ENCODE measurements around the gene STX16.
"Not testable (repeated sequence)": the region's sequence is repeated elsewhere in the genome, so short reads cannot be mapped to it uniquely, and the experiment has no call there.

STX16 gene

DNA sequence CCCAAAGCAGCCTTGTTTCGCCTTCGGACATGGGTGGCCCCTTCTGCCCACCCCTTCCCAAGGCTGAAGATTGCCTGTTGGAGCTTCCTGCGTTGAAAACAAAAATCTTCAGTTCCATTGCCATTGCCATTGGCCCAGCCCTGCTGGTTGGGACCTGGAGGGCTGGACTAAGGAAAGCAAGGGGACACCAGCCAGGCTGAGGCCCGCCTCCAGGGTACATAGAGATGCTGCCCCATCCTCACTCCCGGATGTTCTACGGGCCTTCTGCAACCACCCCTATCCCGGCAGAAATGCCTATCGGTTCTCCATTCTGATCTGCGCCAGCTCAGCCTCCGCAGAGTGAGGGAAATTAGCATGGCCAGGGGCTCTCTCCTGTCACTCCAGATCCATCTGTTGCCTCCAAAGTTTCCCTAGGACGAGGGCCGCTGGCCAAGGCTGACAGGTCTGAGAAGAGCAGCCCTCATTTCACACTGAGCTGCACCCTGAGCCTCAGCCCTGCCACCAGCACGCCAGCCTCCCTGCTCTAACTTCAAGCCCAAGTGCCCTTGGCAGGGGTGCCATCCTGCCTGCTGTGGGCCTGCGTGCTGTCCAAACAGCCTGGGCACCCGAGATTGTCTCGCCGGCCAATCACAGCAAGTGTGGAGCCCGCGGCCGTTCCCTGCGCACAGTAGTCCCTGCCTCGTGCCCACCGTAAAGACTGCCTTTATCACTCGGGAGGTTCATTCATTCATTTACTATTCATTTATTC lies 13.4 kb upstream of the STX16 start:
- no peak for DNase-seq (ENCODE audit: low read depth)

DNA sequence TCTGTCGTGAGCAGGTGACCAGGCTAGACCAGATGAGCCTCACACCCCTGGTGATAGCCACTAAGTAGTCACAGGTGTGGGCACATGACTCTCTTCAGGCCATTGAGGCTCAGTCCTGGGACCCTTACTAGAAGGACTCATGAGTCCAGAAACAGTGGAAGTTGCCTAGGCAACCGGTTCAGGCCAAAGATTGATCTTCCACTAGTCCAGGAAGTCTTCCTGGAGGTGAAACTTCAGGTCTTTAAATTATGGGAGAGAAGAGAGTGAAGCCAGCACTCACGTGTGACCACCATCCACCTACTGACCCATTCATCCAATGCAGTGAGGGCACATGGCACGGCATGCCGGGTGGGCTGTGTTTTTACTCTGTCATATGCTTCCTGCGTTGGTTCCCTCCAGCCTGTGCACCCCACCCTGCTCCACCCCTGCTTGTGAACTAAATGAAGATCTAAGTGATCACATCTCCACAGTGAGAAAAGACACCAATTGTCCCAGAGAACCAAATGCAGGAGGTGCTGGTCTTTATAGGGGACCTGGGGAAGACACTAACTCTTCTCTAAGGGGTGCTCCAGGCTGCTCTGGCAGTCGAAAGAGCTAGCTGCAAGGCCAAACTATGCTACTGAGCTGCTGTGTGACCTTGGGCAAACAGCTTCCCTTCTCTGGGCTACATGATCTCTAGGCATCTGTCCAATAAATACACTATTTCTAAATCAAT lies 12.5 kb upstream of the STX16 start:
- no peak for DNase-seq (ENCODE audit: low read depth)

GRCh38 chr20:58639182-58640146 lies 11.6 kb upstream of the STX16 start:
- DNase-seq (ENCODE audit: low read depth): no peak

DNA sequence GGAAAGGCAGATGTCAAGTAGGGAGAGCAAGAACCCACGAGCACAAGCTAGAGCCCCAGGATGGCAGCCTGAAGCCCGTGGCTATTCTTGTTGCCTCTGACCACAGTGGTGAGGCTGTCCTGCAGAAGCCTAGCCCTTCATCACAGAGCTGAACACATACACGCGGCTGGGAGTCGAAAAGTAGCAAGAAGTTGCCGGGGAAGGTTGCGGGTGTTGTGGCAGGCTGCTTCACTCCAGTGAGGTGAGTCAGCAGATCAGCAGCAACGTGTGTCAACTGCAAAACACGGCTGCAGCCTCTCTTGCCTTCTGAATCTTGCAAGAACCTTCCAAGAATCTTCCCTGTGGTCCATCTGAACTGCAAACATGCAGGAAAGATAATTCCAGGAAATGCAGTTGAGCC lies 10.6 kb upstream of the STX16 start:
- DNase-seq (ENCODE audit: low read depth): no peak

- DNase-seq (ENCODE audit: low read depth): no peak
Observed at GRCh38 chr20:58642441-58642840, 8.6 kb upstream of the STX16 start.

- not testable (repeated sequence) for DNase-seq (ENCODE audit: low read depth)
Observed at GRCh38 chr20:58642896-58643295, 8.2 kb upstream of the STX16 start.

DNA sequence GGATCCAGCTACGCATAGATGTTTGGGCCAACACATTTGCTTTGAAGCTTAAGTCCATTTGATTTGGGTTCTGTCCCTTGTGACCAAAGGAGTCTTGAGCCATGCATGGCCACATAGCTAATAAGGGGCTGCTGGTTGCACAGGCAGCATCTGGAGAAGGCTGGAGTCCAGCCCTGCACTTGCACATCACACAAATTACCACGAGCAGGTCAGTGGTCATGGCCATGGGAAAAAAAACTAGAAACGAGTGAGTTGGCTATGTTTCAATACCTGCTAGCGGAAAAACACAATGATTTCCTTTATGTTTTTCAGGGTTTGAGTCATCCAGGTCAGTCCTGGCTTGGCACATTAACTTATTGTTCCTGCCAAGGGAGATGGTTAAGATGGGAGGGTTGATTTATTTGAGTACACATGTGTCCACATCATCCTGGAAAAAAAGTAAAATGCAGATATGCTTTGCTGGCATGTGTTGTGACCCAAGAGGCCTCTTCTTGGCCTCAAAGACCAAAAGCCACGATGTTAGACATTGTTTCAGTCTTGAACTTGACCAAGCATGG lies 5.6 kb upstream of the STX16 start:
- no peak for DNase-seq (ENCODE audit: low read depth)

DNA sequence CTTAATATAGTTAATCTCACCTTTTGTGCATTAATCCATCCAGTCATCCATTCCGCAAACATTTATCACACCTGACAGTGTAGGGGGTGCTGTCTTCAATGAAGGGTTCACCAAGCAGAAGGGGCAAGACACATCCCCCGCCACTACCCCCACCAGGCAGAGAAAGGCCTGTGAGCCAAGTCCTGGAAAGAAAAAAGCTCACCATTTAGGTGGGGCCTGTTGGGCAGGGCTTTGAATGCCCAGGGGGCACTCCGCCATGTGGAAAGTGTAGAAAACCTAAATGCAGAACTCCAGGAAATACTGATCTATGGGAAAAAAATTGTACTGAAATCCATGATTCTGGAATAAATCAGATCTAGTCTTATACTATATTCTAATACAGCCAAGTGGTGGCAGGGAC lies 4.8 kb upstream of the STX16 start:
- no peak for DNase-seq (ENCODE audit: low read depth)

GRCh38 chr20:58646703-58647102 lies 4.4 kb upstream of the STX16 start:
- no peak for DNase-seq (ENCODE audit: low read depth)

DNA sequence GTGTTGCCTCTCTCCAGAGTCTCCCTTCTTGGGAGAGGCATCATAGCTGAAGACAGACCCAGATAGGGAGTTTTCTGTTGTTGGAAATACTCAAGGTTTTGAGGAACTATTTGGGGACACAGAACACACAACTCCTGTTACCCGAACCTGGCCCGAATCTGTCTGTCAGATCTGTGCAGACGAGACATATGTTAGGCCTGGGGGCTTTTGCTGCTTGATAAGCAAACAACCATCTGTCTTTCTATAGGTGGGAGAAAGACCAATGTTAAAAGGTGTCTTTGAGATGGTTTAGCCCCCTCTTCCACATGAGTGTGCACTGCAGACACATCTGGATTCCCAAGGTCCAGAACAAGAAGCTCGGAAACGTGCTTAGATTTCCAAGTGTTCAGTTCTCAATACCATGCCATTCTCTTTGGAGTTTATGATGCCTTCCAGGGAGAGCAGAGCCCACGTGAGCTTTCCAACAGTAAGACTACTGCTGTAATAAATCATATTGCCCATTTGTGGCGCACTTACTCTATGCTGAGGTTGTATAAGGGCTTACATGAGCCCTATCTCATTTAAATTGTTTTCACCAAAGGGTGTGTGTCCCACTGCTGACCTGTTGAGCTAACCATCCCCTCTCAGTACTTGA lies 3.8 kb upstream of the STX16 start:
- DNase-seq (ENCODE audit: low read depth): no peak

GRCh38 chr20:58647796-58648501 lies 3.1 kb upstream of the STX16 start:
- DNase-seq (ENCODE audit: low read depth): no peak

DNA sequence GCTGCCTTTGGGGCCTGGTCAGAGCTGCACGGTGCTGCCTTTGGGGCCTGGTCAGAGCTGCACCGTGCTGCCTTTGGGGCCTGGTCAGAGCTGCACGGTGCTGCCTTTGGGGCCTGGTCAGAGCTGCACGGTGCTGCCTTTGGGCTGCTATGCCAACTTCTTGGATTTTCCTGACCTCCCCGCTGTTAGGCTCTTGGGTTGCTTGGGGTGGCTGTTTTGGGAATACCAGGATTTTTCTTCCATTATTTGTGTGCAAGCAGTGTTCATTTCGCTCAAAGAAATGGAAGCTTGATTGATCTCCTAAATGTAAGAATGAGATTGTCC lies 2.6 kb upstream of the STX16 start:
- DNase-seq (ENCODE audit: low read depth): not testable (repeated sequence)

- DNase-seq (ENCODE audit: low read depth): no peak
Observed at GRCh38 chr20:58649288-58650180, 1.5 kb upstream of the STX16 start.

DNA sequence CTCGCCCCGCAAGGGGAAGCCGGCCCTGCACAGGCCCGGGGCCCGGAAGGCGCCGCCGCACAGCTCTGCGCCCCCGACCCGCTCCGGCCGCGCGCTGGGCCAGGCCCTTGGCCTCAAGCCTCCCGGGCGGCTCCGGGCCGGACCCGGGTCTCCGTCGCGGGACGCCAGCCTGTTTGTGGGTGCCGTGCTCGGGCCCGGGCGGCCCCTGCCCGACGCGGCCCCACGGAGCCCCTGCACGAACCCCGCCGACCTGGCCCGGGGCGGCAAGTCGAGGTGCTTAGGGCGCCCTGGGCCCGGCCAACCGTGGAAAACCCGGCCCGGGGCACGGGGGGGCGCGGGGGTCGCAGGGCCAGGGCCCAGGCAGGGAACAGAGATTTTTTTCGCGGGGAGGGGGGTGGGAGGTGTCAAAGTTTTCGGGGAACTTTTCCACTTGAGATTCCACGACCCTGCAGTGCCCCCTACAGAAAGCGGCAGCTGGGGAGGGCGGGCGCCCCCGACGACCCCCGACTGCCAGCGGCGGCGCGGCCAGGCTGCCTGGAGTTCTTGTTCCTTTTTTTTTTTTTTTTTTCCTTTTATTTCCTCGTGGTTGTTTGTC lies 805 bp upstream of the STX16 start:
- peak; percentile 37 for DNase-seq (ENCODE audit: low read depth)

DNA sequence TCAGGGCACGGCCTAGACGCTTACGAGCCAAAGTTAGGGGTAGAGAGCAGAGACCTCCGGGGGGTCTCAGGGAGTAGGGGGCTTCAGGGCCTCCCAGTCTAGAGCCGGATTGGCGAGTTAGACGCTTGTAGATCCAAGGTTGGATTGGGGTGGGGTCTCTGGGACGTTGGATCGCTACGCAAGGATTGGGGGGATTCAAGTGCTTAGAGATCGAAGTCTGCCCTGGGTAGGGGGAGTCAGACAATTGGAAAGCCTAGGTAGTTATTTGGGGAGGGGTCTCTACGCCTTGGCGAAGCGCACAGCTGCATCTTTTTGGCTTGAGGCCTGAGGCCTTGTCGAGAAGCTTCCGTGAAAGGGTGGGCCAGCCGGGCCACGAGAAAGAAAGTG lies 469 bp downstream of the STX16 start:
- DNase-seq (ENCODE audit: low read depth): no peak

- DNase-seq (ENCODE audit: low read depth): peak; percentile 18
Observed at GRCh38 chr20:58651946-58652605, 993 bp downstream of the STX16 start.

DNA sequence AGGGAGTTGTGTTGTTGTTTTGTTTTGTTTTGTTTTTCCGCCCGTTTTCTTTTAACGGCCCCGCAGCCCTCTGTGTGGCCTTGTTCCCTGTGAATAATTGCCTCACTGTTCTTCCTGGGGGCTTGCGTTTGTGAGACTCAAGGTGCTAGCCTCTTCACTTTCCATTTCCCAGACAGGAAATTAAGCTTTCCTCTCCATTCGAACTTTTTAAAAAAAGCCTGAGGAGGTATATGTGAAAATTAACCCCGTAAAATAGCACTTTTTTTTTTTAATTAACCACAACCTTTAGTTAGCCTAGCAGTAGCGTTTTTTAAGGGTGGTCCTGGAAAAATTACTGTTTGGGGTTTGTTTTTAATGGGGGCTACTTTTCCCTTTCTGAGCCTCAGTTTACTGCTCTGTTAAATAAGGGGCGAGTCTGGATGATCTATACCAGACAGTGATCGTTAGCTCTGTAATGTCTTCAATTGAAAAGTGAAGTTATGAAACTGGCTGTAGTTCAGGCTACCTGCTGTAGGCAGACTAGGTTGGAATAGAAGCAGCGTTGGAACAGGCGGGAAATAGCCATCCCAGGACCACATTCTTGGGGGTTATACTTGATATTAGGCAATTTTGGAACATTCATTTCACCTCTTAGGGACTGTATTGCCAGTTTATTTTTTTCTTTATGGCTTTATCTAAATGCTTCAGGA lies 1.7 kb downstream of the STX16 start:
- no peak for DNase-seq (ENCODE audit: low read depth)

DNA sequence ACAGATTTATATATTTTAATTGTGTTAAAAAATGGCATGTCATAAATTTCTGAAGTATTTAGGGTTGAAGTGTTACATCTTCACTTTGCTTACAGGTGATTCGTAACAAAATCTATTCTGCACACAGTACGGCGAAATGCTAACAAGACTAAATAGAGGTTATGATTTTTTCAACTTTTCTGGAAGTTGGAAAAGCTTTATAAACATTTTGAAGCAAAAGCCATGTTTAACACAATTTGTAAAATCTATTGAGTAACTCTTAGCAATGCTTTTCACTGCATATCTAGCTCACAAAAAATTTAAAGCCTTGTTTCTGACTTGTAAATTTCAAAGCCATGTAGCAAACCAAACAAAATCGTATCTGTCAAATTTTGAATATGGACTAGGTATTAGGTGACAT lies 3.3 kb downstream of the STX16 start:
- no peak for DNase-seq (ENCODE audit: low read depth)

All from stimulated activated CD8-positive, alpha-beta memory T cell treated with anti-CD3 and anti-CD28 coated beads, Interleukin-4, amount 100 ng/mL, for 24 hours (primary cell).